Loucy (cell line): ENCODE data around the gene DGKB.

ENCODE experiments used
- H2AFZ ChIP-seq: fragments of 200-600 bp; sonication (generic); 2 replicates; pipeline ENCODE4 v1.6.0; 2016; ENCODE audit warnings: antibody characterized with exemption, mild to moderate bottlenecking, low read length, moderate library complexity
- H3F3A ChIP-seq: fragments of 200-600 bp; 2 replicates; pipeline ENCODE4 v1.6.0; 2016; ENCODE audit warnings: antibody characterized with exemption, low read depth, mild to moderate bottlenecking
- H3K27me3 ChIP-seq: fragments of 200-600 bp; sonication (generic); 2 replicates; pipeline ENCODE4 v1.6.1; 2014; ENCODE audit warnings: low read length, mild to moderate bottlenecking; ENCODE audit not compliant: insufficient read depth, poor library complexity, severe bottlenecking
- H3K36me3 ChIP-seq: fragments of 200-600 bp; sonication (generic); 2 replicates; pipeline ENCODE4 v1.6.1; 2016; ENCODE audit warnings: low read length; ENCODE audit not compliant: insufficient read depth
- H3K4me1 ChIP-seq: fragments of 200-600 bp; sonication (generic); 2 replicates; pipeline ENCODE4 v1.5.1; 2014; ENCODE audit warnings: low read length, mild to moderate bottlenecking; ENCODE audit not compliant: insufficient read depth, poor library complexity, severe bottlenecking
- H3K4me2 ChIP-seq: fragments of 200-600 bp; sonication (generic); 2 replicates; pipeline ENCODE4 v1.6.0; 2014; ENCODE audit warnings: antibody characterized with exemption, low read length, low read depth, mild to moderate bottlenecking; ENCODE audit not compliant: poor library complexity, severe bottlenecking
- H3K4me3 ChIP-seq: fragments of 200-600 bp; sonication (generic); 2 replicates; pipeline ENCODE4 v1.5.1; 2014; ENCODE audit warnings: low read length, mild to moderate bottlenecking, mixed read lengths; ENCODE audit not compliant: poor library complexity, severe bottlenecking
- H3K79me2 ChIP-seq: fragments of 200-600 bp; sonication (generic); 2 replicates; pipeline ENCODE4 v1.6.1; 2014; ENCODE audit warnings: low read length; ENCODE audit not compliant: insufficient read depth
- H3K9ac ChIP-seq: fragments of 200-600 bp; sonication (generic); 2 replicates; pipeline ENCODE4 v1.6.0; 2014; ENCODE audit warnings: mild to moderate bottlenecking, low read depth, low read length, moderate library complexity; ENCODE audit not compliant: poor library complexity, severe bottlenecking
- H3K9me2 ChIP-seq: fragments of 200-600 bp; sonication (generic); replicated peaks from 2 replicates; pipeline ENCODE4 v1.6.1; 2016; ENCODE audit warnings: low read depth, low read length, mixed read lengths
- H3K9me3 ChIP-seq: fragments of 200-600 bp; sonication (generic); 2 replicates; pipeline ENCODE4 v1.6.1; 2014; ENCODE audit warnings: mild to moderate bottlenecking, antibody characterized with exemption, low read length, low read depth; ENCODE audit not compliant: insufficient read depth
- H4K20me1 ChIP-seq: fragments of 200-600 bp; sonication (generic); 2 replicates; pipeline ENCODE4 v1.6.0; 2014; ENCODE audit warnings: antibody characterized with exemption, low read length, mild to moderate bottlenecking; ENCODE audit not compliant: insufficient read depth, poor library complexity, severe bottlenecking
- CTCF ChIP-seq: fragments of 200-600 bp; sonication (generic); conservative IDR thresholded peaks from 2 replicates; pipeline ENCODE4 v1.5.1; 2014; ENCODE audit warnings: mild to moderate bottlenecking, antibody characterized with exemption, low read length
- EZH2phosphoT487 ChIP-seq: fragments of 200-600 bp; IDR thresholded peaks from 2 replicates; pipeline ENCODE4 v1.6.1; 2018; ENCODE audit warnings: antibody characterized with exemption, mild to moderate bottlenecking, moderate library complexity, borderline replicate concordance

The DGKB gene

GRCh38 chr7:14896461-14896860 is 6.1 kb downstream of the DGKB start:
- no peaks in the 10 kb centered on the region for H3K4me1 ChIP-seq
- no peaks in the 10 kb centered on the region for H3K27me3 ChIP-seq
- H3K79me2 ChIP-seq = no peaks in the 10 kb centered on the region
- no peaks in the 10 kb centered on the region for H3K36me3 ChIP-seq
- TF ChIP-seq CTCF = no peak
- TF ChIP-seq EZH2phosphoT487 = no peak
- no peaks in the 10 kb centered on the region for H3F3A ChIP-seq
- no peak overlapping the region for H2AFZ ChIP-seq
- H3K4me2 ChIP-seq = no peak overlapping the region
- no peak overlapping the region for H3K9ac ChIP-seq
- no peaks in the 10 kb centered on the region for H3K9me3 ChIP-seq
- H3K4me3 ChIP-seq = no peak overlapping the region
- no peaks in the 10 kb centered on the region for H4K20me1 ChIP-seq
- H3K9me2 ChIP-seq = no peaks in the 10 kb centered on the region

GRCh38 chr7:14894826-14895225 is 7.7 kb downstream of the DGKB start:
- Histone ChIP-seq H3K9me2 (no peaks in the 10 kb centered on the region), H3K9me3 (no peaks in the 10 kb centered on the region), H3K36me3 (no peaks in the 10 kb centered on the region), H4K20me1 (no peaks in the 10 kb centered on the region), H3K4me3 (no peak overlapping the region), H2AFZ (no peak overlapping the region), H3K4me2 (no peak overlapping the region), H3K79me2 (no peaks in the 10 kb centered on the region), H3K4me1 (no peaks in the 10 kb centered on the region), H3K27me3 (no peaks in the 10 kb centered on the region), H3F3A (no peaks in the 10 kb centered on the region), H3K9ac (no peak overlapping the region)
- no peak for TF ChIP-seq CTCF
- no peak for TF ChIP-seq EZH2phosphoT487

- H3K9me3 ChIP-seq = no peaks in the 10 kb centered on the region
- H3K4me1 ChIP-seq = no peaks in the 10 kb centered on the region
- no peak overlapping the region for H3K4me3 ChIP-seq
- no peak overlapping the region for H2AFZ ChIP-seq
- no peaks in the 10 kb centered on the region for H4K20me1 ChIP-seq
- no peaks in the 10 kb centered on the region for H3K36me3 ChIP-seq
- no peaks in the 10 kb centered on the region for H3F3A ChIP-seq
- H3K4me2 ChIP-seq = no peak overlapping the region
- H3K9me2 ChIP-seq = no peaks in the 10 kb centered on the region
- H3K9ac ChIP-seq = no peak overlapping the region
- H3K79me2 ChIP-seq = no peaks in the 10 kb centered on the region
- TF ChIP-seq EZH2phosphoT487 (no peak), CTCF (no peak)
- no peaks in the 10 kb centered on the region for H3K27me3 ChIP-seq
Observed at GRCh38 chr7:14892961-14893360, 9.6 kb downstream of the DGKB start.
